DLD1 (cell line): Measurements from ENCODE around the gene EIF2AK2.
"Not testable (repeated sequence)": the region's sequence is repeated elsewhere in the genome, so short reads cannot be mapped to it uniquely, and the experiment has no call there.

Experiments
- in situ Hi-C: cut with HindIII; loops from 2 replicates; pipeline ENCODE4 v1.10.0; 2017; ENCODE audit warnings: low sequenced_read_pairs

The EIF2AK2 gene

DNA sequence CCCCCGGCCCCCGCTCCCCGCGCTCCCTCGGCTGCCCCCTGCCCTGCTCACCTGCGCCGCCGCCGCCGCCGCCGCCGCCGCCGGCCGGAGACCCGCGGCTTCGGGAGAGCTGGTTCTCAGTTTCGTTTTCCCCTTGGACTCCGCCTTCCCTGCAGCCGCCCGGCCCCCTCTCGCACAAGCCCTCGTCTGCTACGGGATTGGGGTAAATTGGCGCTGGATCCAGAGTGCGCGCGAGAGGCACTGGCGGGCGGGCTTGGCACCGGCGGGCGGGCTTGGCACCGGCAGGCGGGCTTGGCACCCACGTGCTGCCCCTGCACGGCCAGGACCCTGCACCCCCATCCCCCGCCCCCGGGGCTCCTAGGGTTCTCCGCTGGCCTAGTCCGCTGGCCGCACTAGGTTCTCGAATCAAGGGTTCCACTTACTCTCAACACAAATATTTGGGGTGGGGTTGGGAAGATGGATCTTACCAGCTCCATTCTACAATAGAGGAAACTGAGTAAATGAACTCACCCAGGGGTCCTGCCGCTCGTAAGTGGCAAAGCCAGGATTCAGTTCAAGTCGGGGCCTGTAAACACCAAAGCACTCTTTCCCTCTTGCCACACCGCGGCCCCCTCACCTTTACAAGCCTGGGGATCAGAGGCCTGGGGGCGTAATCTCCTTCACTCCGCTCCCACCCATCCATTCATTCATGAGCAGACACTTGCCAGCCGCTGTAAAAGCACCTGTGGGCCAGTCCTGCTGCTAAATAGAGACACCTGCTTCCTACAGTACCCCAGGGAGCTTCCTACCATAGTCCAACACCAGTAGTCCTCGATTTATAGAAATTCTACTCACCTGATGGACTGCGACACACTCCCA lies at the start of gene EIF2AK2:
Gene EIF2AK2 (minus strand): TSS at position 124 of the 858 bp plus-strand sequence. CDS start 9,174 bp downstream, outside the sequence.
- in situ Hi-C loops, result no loop called here

DNA sequence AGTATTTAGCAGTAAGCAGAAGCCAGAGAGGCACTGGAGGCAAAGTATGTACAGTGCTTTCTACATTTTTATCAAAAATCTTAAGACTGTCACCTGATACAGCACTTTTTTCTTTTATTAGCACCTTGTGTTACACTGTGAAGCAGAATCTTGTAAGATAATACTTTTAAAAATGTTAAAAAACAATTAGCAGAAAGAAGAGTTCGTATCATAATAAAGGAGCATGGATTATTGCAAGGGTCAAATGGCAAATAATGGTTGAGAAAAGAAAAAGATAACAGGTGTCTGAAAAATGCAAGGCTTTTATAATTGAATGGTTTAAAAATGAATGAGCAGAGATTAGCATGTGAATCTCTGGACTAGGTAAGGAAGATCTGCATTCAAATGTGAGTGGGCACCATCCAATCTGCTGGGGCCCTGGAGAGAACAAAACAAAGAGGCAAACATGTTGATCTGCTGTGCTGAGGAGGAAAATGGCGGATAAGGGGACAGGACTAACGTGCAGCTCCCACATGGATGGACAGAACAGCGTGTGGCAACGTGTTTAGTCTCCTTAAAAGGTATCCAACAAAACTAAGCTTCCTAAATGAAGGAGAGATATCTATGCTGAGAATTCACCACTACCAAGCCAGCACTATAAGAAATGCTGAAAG lies 49.0 kb upstream of the EIF2AK2 start:
- in situ Hi-C loops, result no loop called here

DNA sequence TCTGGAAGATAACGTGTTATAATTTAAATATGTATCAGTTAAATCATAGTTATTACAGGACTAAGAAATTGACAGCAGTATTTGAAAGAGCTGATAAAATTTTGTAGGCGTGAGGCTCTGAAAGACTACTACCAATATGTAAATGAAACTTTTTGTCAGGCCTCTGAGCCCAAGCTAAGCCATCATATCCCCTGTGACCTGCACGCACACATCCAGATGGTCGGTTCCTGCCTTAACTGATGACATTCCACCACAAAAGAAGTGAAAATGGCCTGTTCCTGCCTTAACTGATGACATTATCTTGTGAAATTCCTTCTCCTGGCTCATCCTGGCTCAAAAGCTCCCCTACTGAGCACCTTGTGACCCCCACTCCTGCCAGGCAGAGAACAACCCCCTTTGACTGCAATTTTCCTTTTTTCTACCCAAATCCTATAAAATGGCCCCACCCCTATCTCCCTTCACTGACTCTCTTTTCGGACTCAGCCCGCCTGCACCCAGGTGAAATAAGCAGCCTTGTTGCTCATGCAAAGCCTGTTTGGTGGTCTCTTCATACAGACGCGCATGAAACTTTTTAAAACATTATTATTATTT lies 48.4 kb upstream of the EIF2AK2 start:
- in situ Hi-C loops, result not testable (repeated sequence)

DNA sequence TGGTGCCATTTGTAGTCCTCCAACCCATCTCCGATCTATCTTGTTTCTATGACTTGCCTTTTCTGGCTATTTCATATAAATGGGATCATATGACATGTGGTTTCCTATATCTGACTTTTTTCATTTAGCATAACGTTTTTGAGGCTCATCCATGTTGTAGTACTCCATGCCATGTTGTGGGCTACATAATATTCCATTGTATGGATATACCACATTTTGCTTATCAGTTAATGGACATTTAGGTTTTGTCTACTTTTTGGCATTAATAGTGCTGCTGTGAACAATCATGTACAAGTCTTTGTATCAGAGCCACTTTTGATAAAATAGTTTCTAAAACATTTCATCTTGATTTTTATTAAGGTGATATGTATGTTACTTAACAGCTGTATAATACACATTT lies 46.9 kb upstream of the EIF2AK2 start:
- in situ Hi-C loops, result no loop called here

DNA sequence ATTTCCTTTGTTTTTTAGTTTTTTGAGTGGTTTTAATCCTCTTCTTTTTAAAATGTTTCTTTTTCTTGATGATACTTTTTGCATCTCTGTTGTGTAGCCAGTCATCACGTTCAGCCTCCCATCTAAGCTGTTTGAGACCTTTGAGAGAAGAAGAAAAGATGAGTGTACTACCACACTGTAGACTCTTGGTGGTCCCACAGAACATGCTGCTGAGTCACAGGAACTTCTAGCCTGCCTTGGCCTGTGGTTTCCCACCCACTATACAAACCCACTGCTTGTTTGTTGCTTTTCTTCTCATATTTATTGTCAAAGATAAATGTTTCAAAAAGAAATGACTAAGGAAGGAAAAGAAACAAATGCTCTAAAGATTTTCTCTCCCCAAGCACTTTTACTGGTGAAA lies 45.0 kb upstream of the EIF2AK2 start:
- in situ Hi-C loops, result no loop called here

DNA sequence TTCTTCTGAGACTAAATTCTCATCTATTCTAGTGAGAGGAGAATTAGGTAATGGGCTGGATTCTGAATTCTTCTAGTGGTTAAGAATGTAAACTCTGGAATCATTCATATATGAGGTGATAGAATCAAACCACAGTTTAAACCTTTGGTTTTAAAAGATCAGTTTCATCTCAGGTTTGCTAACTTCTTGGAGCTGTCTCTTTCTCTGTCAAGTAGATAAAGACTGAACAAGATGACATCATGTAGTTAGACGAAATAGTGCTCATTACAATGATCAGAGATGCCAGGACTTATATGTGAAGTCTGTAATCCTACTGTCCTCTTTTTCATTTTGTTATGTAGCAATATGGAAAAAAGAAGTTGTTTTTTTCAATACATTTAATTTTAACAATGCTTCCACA lies 44.4 kb upstream of the EIF2AK2 start:
- in situ Hi-C loops, result no loop called here

DNA sequence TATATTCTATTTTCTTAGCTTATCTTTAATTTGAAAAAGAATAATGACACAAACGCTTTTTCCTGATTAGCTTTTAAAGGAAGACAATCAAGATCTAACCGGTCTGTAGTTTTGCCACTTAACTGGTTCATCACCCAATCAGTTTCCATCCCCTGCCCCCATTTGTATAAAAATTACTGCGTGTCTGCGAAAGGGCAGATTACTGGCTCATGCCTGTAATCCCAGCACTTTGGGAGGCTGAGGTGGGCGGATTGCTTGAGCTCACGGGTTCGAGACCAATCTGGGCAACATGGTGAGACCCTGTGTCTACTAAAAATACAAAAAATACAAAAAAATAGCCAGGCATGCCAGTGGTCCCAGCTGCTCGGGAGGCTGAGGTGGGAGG lies 41.9 kb upstream of the EIF2AK2 start:
- in situ Hi-C loops, result no loop called here

DNA sequence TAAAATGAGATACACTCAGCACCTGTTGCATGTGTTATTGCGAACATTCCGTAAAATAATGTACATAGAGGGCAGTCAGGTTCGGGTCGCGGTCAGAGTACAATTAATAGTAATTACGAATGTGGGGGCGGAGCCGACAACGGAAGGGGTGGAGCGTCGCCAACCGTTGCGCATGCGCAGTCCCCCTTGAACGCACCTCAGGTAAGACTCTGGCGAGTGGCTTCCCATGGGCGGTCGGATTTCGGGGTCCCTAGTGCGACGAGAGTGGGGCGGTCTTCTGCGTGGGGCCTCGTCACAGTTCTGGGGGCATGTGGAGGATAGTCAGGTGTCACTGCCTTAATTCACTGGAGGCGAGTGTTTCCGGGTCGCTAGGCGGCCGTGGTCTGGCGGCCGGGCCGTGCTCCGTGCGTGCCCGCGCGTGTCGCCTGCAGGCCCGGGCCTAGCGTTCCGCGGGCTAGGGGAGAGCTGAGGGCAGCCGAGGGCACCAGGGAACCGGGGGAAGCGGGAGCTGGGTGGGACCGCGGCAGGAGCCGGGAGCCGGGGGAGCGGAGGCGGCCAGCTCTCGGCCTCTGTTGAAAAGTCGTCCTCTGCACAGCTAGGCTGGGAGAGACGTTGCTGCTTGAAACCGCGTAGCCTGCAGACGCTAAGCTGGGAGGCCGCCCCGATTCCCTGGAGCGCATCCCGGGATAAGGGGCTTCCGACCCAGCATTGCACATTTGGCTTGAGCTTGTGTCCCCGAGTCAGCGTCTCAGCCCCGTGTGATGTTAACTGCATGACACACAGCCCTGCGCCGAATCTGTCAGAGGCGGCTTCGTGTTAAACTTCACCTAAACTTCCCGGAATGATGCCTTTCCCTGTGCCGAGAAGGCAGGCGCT lies 39.8 kb upstream of the EIF2AK2 start, which contains the start of gene CEBPZOS:
Gene CEBPZOS (plus strand): TSS at position 177 of the 876 bp plus-strand sequence. CDS start 3,209 bp downstream, outside the sequence.
- in situ Hi-C loops, result no loop called here

DNA sequence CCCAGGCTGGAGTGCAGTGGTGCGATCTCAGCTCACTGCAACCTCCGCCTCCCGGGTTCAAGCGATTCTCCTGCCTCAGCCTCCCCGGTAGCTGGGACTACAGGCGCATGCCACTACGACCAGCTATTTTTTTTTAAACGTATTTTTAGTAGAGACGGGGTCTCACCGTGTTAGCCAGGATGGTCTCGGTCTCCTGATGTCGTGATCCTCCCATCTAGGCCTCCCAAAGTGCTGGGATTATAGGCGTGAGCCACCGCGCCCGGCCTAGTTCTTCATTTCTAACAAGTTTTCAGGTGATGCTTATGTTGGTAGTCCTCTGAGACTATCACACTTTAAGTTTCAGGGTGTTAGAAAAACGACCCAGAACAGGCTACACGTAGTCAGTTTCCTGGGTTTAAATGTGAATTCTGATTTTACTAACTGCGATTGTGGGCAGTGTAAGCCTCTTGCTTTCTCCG lies 39.1 kb upstream of the EIF2AK2 start:
- in situ Hi-C loops, result not testable (repeated sequence)

DNA sequence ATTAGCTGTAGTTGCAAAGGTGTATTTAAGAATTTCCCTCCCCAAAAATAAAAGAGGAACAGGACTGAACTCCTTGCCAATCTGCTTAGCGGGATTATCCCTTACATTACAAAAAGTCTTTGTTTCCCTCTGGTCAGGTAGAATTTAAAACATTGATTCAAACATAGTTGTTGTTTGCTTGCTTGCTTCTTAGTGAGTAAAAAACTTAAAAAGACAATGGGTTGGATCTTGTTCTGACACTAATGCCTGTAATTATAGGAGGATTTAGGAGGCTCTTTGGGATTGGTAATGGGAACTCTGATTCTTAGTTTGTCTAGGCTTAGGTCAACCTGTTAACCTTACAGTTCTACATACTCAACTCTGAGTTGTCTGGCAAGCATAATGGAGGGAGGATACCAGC lies 35.8 kb upstream of the EIF2AK2 start:
- in situ Hi-C loops, result no loop called here

DNA sequence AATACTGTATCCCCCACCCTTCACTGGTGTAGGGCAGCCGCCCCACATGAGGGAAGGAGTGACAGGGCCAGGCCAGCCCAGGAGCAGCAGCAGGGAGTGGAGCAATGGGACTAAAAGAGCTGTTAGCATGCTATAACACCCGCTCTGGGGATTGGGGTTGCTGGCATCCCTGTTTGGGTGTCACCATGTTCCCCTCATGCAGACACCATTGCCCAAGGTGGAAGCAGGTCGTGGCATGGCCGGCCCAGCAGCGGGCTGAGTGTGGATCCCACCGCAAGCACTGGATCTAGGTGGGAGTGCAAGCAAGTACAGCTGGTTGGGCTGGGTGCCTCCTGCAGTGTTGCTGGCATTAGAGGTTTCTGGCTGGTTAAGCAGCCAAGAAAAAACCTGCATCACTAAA lies 35.0 kb upstream of the EIF2AK2 start:
- in situ Hi-C loops, result no loop called here

DNA sequence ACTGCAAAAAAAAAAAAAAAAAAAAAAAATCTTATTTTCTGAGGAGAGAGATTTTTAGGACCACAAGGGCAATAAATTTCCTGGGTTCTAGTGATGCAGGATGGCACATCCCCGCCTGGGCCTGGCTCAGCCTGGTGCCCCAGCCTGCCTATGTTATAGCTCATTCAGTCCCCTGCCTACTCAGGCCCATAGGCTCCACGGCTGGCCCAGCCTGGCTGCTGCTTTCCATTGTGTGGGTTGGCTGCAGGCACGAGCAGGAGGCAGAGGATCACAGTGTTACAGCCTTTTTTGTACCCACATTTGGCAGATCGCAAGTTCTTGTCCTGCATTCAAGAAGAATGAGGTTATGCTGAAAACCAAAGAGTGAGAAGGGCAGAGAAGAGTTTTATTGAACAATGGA lies 34.5 kb upstream of the EIF2AK2 start:
- in situ Hi-C loops, result no loop called here

DNA sequence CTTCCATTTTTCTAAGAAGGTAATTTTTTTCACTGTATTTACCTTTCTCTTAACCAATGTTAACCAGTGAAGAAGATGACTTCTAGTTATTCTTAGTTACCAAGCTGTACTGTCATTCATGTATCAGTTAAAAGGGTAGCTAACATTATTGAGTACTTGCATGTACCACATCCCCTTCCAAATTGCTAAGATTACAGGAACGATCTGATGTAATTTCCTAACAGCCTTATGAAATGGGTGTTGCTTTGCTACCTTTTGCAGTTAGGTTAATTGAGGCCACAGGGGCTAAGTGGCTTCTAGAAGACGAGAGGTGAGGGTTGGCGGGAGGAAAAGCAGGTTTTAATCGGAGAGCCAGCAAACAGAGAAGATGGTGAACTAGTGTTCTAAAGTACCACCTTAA lies 33.5 kb upstream of the EIF2AK2 start:
- in situ Hi-C loops, result no loop called here

DNA sequence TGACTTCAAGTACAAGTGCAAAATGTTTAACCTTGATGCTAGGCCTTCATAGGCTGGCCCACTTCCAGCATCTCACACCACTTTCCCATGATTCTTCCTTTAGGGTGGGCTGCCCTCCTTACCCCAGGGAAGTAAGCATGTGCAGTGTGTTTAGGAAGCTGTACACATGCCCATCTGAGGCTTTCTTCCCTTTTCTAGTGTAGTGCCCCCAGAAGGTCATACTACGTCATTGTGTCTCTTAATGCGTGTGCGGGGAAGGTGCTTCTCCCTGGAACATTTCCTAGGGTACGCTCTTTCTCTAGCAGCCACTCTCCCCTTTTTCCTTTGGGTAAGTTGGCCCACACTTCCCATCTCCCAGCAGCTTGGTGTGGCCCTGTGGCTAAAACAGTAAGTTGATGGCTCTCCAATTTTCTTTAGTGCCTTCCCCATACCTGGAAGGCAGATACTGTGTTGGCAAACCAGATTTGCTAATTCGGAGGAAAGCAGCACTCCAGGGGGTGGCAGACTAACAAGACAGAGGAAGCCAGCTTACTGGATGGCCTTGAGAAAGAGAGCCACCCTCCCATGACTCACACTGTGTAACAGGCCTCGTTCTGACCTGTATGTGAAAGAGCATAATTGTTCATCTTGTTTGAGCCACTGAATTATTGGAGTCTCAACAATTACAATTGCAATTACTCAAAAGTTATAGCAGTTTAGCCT lies 32.8 kb upstream of the EIF2AK2 start:
- in situ Hi-C loops, result no loop called here

DNA sequence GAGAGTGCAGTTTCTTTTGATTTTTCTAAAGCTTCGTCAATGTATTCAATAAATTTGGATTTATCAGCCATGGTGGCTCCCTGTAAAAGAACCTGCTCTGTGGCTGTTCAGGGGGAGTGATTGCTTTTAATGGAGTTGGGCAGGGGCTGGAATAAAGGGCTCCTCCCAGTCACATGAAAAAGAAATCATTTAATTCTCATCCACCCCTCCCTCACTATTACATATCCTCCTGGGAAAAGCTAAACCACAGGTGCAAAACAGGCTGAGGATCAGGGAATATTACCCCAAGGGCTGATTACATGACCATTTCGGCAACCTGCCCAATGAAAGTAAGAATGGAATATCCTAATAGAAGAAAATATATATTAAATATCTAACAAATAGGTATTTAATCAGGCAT lies 31.8 kb upstream of the EIF2AK2 start, which contains the start of gene SULT6B1:
Gene SULT6B1 (minus strand): TSS at position 101 of the 400 bp plus-strand sequence. CDS start 30 bp downstream, at position 71.
- in situ Hi-C loops, result no loop called here

DNA sequence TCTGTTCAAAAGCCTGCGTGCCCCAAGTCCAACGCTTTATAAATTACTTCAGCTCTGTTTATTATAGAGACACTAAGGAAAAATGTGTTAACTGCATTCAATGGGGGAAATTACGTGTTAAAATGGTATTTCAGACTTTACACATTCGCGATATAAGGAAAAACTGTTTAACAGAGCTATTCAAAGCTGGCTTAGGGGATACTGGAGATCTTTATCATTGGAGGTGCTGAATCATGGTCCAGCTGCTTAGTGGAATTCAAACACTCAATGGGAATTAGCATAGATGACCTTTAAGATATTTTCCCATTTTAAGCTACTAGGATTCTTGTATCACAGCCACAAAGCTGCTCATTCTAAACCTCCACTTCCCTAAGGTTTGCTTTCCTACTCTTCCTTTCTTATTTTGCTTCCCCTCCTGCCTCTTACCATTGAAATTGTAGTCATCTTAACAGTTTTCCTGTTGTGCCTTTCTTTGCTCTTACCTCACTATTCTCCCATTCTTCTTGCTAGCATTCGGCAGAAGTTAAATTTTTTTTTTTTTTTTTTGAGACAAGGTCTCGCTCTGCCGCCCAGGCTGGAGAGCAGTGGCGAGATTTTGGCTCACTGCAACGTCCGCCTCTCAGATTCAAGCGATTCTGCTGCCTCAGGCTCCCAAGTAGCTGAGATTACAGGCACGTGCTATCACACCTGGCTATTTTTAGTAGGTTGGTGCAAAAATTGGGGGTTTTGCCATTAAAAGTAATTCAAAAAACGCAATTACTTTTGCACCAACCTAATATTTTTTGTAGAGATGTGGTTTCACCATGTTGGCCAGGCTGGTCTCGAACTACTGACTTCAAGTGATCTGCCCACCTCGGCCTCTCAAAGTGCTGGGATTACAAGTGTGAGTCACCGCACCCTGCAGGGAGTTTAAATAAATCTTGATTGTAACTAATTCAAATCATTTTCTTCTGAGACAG lies 25.2 kb upstream of the EIF2AK2 start:
- in situ Hi-C loops, result no loop called here

DNA sequence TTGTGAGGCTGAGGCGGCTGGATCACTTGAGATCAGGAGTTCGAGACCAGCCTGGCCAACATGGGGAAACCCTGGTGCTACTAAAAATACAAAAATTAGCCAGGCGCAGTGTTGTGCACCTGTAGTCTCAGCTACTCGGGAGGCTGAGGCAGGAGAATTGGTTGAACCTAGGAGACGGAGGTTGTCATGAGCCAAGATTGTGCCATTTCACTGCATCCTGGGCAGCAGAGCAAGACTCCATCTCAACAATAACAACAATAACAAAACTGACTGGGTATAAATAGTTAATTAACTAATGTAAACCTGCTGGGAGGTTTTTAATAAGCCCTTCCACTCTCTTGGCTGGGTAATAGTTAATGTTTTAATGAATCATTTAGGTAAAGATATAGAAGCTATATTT lies 23.9 kb upstream of the EIF2AK2 start:
- in situ Hi-C loops, result no loop called here

DNA sequence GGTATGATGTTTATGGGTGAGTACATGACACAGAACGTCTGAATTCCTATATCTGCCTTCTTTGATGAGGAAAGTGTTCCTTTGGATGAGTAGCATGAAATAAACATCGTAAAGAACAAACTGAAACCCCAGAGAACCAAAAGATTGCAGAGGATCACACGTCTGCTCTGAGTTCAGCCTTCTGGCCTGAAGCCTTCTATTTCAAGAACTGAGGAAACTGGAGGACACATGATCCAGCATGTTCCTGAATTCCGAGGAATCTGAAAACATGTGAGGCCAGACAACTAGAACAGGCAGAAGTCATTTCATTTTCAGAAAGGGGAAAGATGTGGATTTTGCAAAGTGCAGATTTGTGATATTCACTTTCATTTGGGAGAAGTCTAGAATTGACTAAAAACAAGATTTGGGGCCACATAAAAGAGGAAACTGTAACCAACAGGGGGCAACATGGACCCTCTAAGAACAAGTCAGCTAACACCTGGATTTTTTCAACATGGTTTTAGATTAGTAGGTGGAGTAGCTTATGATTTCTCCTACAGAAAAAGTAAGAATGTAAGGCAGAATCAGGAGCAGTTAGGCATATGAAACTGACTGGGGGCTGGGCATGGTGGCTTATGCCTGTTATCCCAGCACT lies 23.3 kb upstream of the EIF2AK2 start:
- in situ Hi-C loops, result no loop called here
